Vagina (tissue), 2 donors: ENCODE data around the gene FFAR1. TPM values are rescaled to one million over a fixed set of nuclear protein-coding genes. Genes with fewer than 3 reads are reported as not detected.

Experiments used
- DNase-seq, 2 donors: peaks; one replicate each; pipeline ENCODE4 v3.0.0-alpha.2; 2017; ENCODE audit errors: extremely low spot score in 2 of 2
- H3K27ac ChIP-seq: fragments of 200-600 bp; sonication (generic); one replicate; pipeline ENCODE4 v1.5.1; 2019
- H3K27me3 ChIP-seq: fragments of 200-600 bp; sonication (generic); one replicate; pipeline ENCODE4 v1.5.1; 2019
- H3K36me3 ChIP-seq, 2 donors: fragments of 200-600 bp; sonication (generic); one replicate each; pipeline ENCODE4 v1.5.1; 2017 to 2019
- H3K4me1 ChIP-seq: fragments of 200-600 bp; sonication (generic); one replicate; pipeline ENCODE4 v1.5.1; 2019
- H3K4me3 ChIP-seq, 2 donors: fragments of 200-600 bp; sonication (generic); 1 replicate in 1 of 2; 2 replicates in 1 of 2; pipeline ENCODE4 v1.5.1; 2016 to 2019
- H3K9me3 ChIP-seq: fragments of 200-600 bp; sonication (generic); one replicate; pipeline ENCODE4 v1.5.1; 2019
- CTCF ChIP-seq, 3 experiments: fragments of 450-650 bp in 2 of 3; fragments of 200-600 bp in 1 of 3; sonication (generic) in 1 of 3; IDR thresholded peaks; one replicate each; pipeline ENCODE4 v1.5.1; 2017 to 2019; ENCODE audit warnings: antibody characterized with exemption in 3 of 3, mild to moderate bottlenecking in 2 of 3, moderate library complexity in 2 of 3
- POLR2A ChIP-seq, 2 donors: fragments of 450-650 bp; IDR thresholded peaks; one replicate each; pipeline ENCODE4 v1.6.1; 2017; ENCODE audit warnings: antibody characterized with exemption in 2 of 2, mild to moderate bottlenecking in 2 of 2, moderate library complexity in 2 of 2
- POLR2AphosphoS5 ChIP-seq, 2 donors: sonication (generic); formaldehyde crosslinking; IDR thresholded peaks; one replicate each; pipeline ENCODE4 v1.9.0; 2017; ENCODE audit warnings: antibody characterized with exemption in 2 of 2, mild to moderate bottlenecking in 2 of 2, low read depth in 1 of 2; ENCODE audit not compliant: insufficient read depth in 1 of 2
- intact Hi-C: fragments of 100-400 bp; cut with DNase I; formaldehyde crosslinking; loops from one replicate; pipeline ENCODE4 v1.15.1; 2023
- total RNA-seq: library from RNA; depleted of rRNA; stranded (reverse); fragments of >200 nt; gene quantifications from one replicate; pipeline ENCODE4 v1.2.3, GENCODE V29; 2016

The FFAR1 gene
- total RNA-seq, 1 donor from 2014 or later, result not detected

- H3K4me3 ChIP-seq, result no peak overlapping the region
- intact Hi-C loops, result no loop called here
- no peak for DNase-seq
- H3K36me3 ChIP-seq, result no peaks in the 10 kb centered on the region
- TF ChIP-seq POLR2A (IDR thresholded peaks at IDR 0.05) (no peak), CTCF (IDR thresholded peaks at IDR 0.05) (no peak), POLR2AphosphoS5 (IDR thresholded peaks at IDR 0.05; ENCODE audit: insufficient read depth in 1 of 2, low read depth in 1 of 2) (no peak)
- no peaks in the 10 kb centered on the region for H3K4me1 ChIP-seq
- H3K9me3 ChIP-seq, result no peaks in the 10 kb centered on the region
- H3K27me3 ChIP-seq, result no peaks in the 10 kb centered on the region
- no peak overlapping the region for H3K27ac ChIP-seq
Measured at GRCh38 chr19:35302446-35302845, 45.3 kb upstream of the FFAR1 start.

DNA sequence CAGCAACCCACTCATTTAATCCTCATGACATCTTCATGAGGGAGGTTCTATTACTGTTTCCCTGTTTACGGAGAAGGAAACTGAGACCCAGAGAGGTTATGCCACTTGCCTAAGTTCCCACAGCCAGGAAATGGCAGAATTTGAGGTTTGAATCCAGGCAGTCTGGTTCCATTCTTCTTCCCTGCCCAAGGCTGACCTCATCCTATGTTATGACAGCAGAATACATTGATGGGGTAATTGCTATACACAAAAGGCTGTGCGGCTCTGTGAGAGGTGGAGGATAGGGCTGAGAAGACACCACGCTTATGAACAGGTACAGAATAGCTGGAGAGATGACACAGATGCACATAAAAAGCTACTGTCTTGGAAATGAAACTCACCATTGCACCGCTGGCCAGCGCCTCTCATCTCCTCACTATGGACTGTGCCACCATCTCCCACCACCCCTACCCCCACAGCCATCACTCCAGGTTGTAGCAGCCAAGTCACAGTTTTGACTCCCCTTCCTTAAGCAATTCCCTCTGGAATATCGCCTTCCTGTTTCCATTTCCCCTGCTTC is 44.3 kb upstream of the FFAR1 start:
- no peaks in the 10 kb centered on the region for H3K27me3 ChIP-seq
- intact Hi-C loops, result no loop called here
- DNase-seq, result no peak
- TF ChIP-seq POLR2A (IDR thresholded peaks at IDR 0.05) (no peak), CTCF (IDR thresholded peaks at IDR 0.05) (no peak), POLR2AphosphoS5 (IDR thresholded peaks at IDR 0.05; ENCODE audit: insufficient read depth in 1 of 2, low read depth in 1 of 2) (no peak)
- H3K4me3 ChIP-seq, result no peak overlapping the region
- H3K4me1 ChIP-seq, result no peaks in the 10 kb centered on the region
- H3K9me3 ChIP-seq, result no peaks in the 10 kb centered on the region
- no peak overlapping the region for H3K27ac ChIP-seq
- H3K36me3 ChIP-seq, result no peaks in the 10 kb centered on the region

DNA sequence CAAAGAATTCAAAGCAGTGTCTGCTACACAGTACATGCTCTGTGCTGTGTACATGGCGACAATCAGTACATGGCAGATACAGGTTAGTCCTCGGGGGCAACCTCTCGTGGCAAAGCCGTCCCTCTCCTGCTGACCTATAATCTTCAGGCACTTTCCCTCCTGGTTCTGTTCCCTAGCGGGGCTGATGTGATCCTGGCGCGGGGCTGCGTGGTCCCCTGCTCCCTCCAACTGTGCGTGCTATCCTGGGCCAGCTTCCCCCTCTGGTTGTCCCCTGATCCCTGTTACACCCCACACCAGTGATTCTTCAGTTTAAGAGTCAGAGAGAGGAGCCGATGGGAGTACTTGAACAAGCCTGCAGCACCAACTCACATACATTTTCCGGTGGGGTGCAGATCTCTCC is 43.7 kb upstream of the FFAR1 start:
- intact Hi-C loops, result no loop called here
- H3K9me3 ChIP-seq, result no peaks in the 10 kb centered on the region
- no peak for TF ChIP-seq POLR2A (IDR thresholded peaks at IDR 0.05)
- TF ChIP-seq CTCF (IDR thresholded peaks at IDR 0.05), result no peak
- TF ChIP-seq POLR2AphosphoS5 (IDR thresholded peaks at IDR 0.05; ENCODE audit: insufficient read depth in 1 of 2, low read depth in 1 of 2), result no peak
- H3K27ac ChIP-seq, result no peak overlapping the region
- H3K4me1 ChIP-seq, result no peaks in the 10 kb centered on the region
- H3K4me3 ChIP-seq, result no peak overlapping the region
- H3K36me3 ChIP-seq, result no peaks in the 10 kb centered on the region
- no peaks in the 10 kb centered on the region for H3K27me3 ChIP-seq
- no peak for DNase-seq

GRCh38 chr19:35305181-35305580 is 42.5 kb upstream of the FFAR1 start:
- no peak overlapping the region for H3K27ac ChIP-seq
- no peaks in the 10 kb centered on the region for H3K27me3 ChIP-seq
- TF ChIP-seq POLR2AphosphoS5 (IDR thresholded peaks at IDR 0.05; ENCODE audit: insufficient read depth in 1 of 2, low read depth in 1 of 2), result no peak
- no peak for TF ChIP-seq POLR2A (IDR thresholded peaks at IDR 0.05)
- no peak for TF ChIP-seq CTCF (IDR thresholded peaks at IDR 0.05)
- no peaks in the 10 kb centered on the region for H3K9me3 ChIP-seq
- H3K4me3 ChIP-seq, result no peak overlapping the region
- intact Hi-C loops, result no loop called here
- no peaks in the 10 kb centered on the region for H3K36me3 ChIP-seq
- no peak for DNase-seq
- no peaks in the 10 kb centered on the region for H3K4me1 ChIP-seq

DNA sequence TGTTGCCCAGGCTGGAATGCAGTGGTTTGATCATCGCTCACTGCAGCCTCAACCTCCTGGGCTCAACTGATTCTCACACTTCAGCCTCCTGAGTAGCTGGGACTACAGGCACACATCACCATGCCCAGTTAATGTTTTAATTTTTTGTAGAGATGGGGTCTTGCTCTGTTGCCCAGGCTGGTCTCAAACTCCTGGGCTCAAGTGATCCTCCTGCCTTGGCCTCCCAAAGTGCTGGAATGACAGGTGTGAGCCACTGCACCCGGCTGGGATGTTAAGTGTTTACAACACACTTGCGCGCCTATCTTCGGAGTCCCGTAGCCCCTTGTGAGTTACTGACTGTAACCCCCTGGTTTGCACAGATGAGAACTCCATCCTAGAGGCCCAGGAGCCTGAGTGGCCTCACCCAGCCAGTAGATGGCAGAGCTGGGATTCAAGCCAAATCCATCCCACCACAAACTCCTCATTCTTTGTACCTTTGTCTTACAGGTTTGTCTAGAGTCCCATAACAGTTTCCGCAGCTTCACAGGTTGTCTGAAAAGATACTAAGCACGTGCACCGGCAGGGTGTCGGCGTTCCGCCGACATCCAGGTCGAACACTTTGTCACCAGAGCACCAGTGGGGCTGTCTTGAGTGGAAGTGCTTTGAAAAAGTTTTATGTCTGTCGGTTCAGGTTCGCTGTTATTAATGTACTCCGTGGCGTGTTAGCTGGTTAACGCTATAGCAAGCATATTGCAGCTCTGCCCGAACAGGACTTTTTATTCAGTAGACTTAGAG is 41.0 kb upstream of the FFAR1 start:
- intact Hi-C loops, result no loop called here
- H3K4me3 ChIP-seq, result no peak overlapping the region
- no peak overlapping the region for H3K27ac ChIP-seq
- no peaks in the 10 kb centered on the region for H3K27me3 ChIP-seq
- no peaks in the 10 kb centered on the region for H3K36me3 ChIP-seq
- H3K9me3 ChIP-seq, result no peaks in the 10 kb centered on the region
- no peaks in the 10 kb centered on the region for H3K4me1 ChIP-seq
- DNase-seq, result no peak
- no peak for TF ChIP-seq POLR2AphosphoS5 (IDR thresholded peaks at IDR 0.05; ENCODE audit: insufficient read depth in 1 of 2, low read depth in 1 of 2)
- no peak for TF ChIP-seq POLR2A (IDR thresholded peaks at IDR 0.05)
- no peak for TF ChIP-seq CTCF (IDR thresholded peaks at IDR 0.05)
